WTC11 (cell line): ENCODE measurements around the gene TGM2. TPM values are rescaled to one million over a fixed set of nuclear protein-coding genes. Genes with fewer than 3 reads are reported as not detected.

ENCODE experiments used
- ATAC-seq: fragments of 200-7000 bp; cut with Tn5 transposase; 2 replicates; pipeline ENCODE4 v1.10.0; 2021; ENCODE audit warnings: mild to moderate bottlenecking, moderate library complexity
- CTCF ChIA-PET: fragments of 300-600 bp; sonication (Branson Sonifier 250); formaldehyde crosslinking; loops from one replicate; lab custom pipeline; 2021; ENCODE audit warnings: antibody characterized with exemption; lab: Charles Lee
- POLR2A ChIA-PET: fragments of 350-600 bp; sonication (Branson Sonifier 250); formaldehyde crosslinking; loops from one replicate; lab custom pipeline; 2021; ENCODE audit warnings: antibody characterized with exemption; lab: Charles Lee
- DNase-seq: peaks from one replicate; pipeline ENCODE4 v3.0.0; 2021; ENCODE audit warnings: low spot score
- H3K27ac Mint-ChIP-seq: 2 replicates; pipeline ENCODE4 v1.8.0; 2021; ENCODE audit warnings: mixed read lengths
- H3K27me3 Mint-ChIP-seq: 2 replicates; pipeline ENCODE4 v1.8.0; 2021; ENCODE audit warnings: low read depth, mild to moderate bottlenecking, moderate library complexity, mixed read lengths
- H3K36me3 Mint-ChIP-seq: 2 replicates; pipeline ENCODE4 v1.8.0; 2021; ENCODE audit warnings: mixed read lengths
- H3K4me1 Mint-ChIP-seq: 2 replicates; pipeline ENCODE4 v1.8.0; 2022; ENCODE audit warnings: mixed read lengths
- H3K4me3 Mint-ChIP-seq: 2 replicates; pipeline ENCODE4 v1.8.0; 2021; ENCODE audit warnings: mild to moderate bottlenecking, moderate library complexity, mixed read lengths
- H3K9me3 Mint-ChIP-seq: 2 replicates; pipeline ENCODE4 v1.8.0; 2021; ENCODE audit warnings: mixed read lengths
- ATF1 ChIP-seq: sonication (generic); formaldehyde crosslinking; IDR thresholded peaks from 2 replicates; pipeline ENCODE4 v1.8.1; 2023; ENCODE audit warnings: mild to moderate bottlenecking, moderate library complexity, missing genetic modification reagents
- ATF2 ChIP-seq: sonication (generic); formaldehyde crosslinking; IDR thresholded peaks from 2 replicates; pipeline ENCODE4 v1.8.1; 2022; ENCODE audit warnings: low read depth, missing genetic modification reagents, borderline replicate concordance
- CREB1 ChIP-seq: sonication (generic); formaldehyde crosslinking; IDR thresholded peaks from 2 replicates; pipeline ENCODE4 v1.8.0; 2023; ENCODE audit warnings: mild to moderate bottlenecking, missing genetic modification reagents
- ELF4 ChIP-seq: sonication (generic); formaldehyde crosslinking; IDR thresholded peaks from 2 replicates; pipeline ENCODE4 v1.8.1; 2022; ENCODE audit warnings: low read depth, mild to moderate bottlenecking, moderate library complexity, missing genetic modification reagents
- EMX1 ChIP-seq: fragments of 250-450 bp; sonication (Bioruptor Pico); IDR thresholded peaks from 2 replicates; pipeline ENCODE4 v1.8.0; 2021; ENCODE audit warnings: mild to moderate bottlenecking
- ETV6 ChIP-seq: sonication (generic); formaldehyde crosslinking; IDR thresholded peaks from 2 replicates; pipeline ENCODE4 v1.8.1; 2022; ENCODE audit warnings: mild to moderate bottlenecking, missing genetic modification reagents
- GTF2I ChIP-seq: fragments of 250-450 bp; sonication (Bioruptor Pico); conservative IDR thresholded peaks from 2 replicates; pipeline ENCODE4 v1.4.0; 2021; ENCODE audit warnings: mild to moderate bottlenecking
- IRF2 ChIP-seq: sonication (generic); formaldehyde crosslinking; IDR thresholded peaks from 2 replicates; pipeline ENCODE4 v1.8.0; 2022; ENCODE audit warnings: low read depth, missing genetic modification reagents, borderline replicate concordance
- JUN ChIP-seq: sonication (generic); formaldehyde crosslinking; IDR thresholded peaks from 2 replicates; pipeline ENCODE4 v1.8.0; 2023; ENCODE audit warnings: mild to moderate bottlenecking, missing genetic modification reagents
- NFATC4 ChIP-seq: fragments of 250-450 bp; sonication (Bioruptor Pico); IDR thresholded peaks from 2 replicates; pipeline ENCODE4 v1.9.0; 2021; ENCODE audit warnings: mild to moderate bottlenecking
- NR2C2 ChIP-seq: sonication (generic); formaldehyde crosslinking; IDR thresholded peaks from 2 replicates; pipeline ENCODE4 v1.8.0; 2022; ENCODE audit warnings: mild to moderate bottlenecking, missing genetic modification reagents
- OVOL2 ChIP-seq: fragments of 250-450 bp; sonication (Bioruptor Pico); IDR thresholded peaks from 2 replicates; pipeline ENCODE4 v1.9.0; 2021; ENCODE audit warnings: mild to moderate bottlenecking, borderline replicate concordance
- PRDM15 ChIP-seq: sonication (generic); formaldehyde crosslinking; IDR thresholded peaks from 2 replicates; pipeline ENCODE4 v1.8.0; 2022; ENCODE audit warnings: missing genetic modification reagents
- PRRX2 ChIP-seq: fragments of 250-450 bp; sonication (Bioruptor Pico); IDR thresholded peaks from 2 replicates; pipeline ENCODE4 v1.8.0; 2021; ENCODE audit warnings: mild to moderate bottlenecking
- RELA ChIP-seq: sonication (generic); formaldehyde crosslinking; IDR thresholded peaks from 2 replicates; pipeline ENCODE4 v1.8.1; 2022; ENCODE audit warnings: missing genetic modification reagents, mild to moderate bottlenecking, borderline replicate concordance
- SP1 ChIP-seq: sonication (generic); formaldehyde crosslinking; conservative IDR thresholded peaks from 2 replicates; pipeline ENCODE4 v1.8.1; 2022; ENCODE audit warnings: missing genetic modification reagents
- ZNF396 ChIP-seq: fragments of 250-450 bp; sonication (Bioruptor Pico); IDR thresholded peaks from 2 replicates; pipeline ENCODE4 v1.8.0; 2021; ENCODE audit warnings: mild to moderate bottlenecking, moderate library complexity, borderline replicate concordance
- ZNF416 ChIP-seq: fragments of 250-450 bp; sonication (Bioruptor Pico); IDR thresholded peaks from 2 replicates; pipeline ENCODE4 v1.9.0; 2021; ENCODE audit warnings: mild to moderate bottlenecking, inconsistent platforms
- ZNF425 ChIP-seq: fragments of 250-450 bp; sonication (Bioruptor Pico); conservative IDR thresholded peaks from 2 replicates; pipeline ENCODE4 v1.9.0; 2021; ENCODE audit warnings: mild to moderate bottlenecking
- ZNF671 ChIP-seq: fragments of 250-450 bp; sonication (Bioruptor Pico); IDR thresholded peaks from 2 replicates; pipeline ENCODE4 v1.8.0; 2021; ENCODE audit warnings: mild to moderate bottlenecking
- total RNA-seq: library from RNA; stranded (reverse); gene quantifications from 3 replicates; pipeline ENCODE4 v1.2.3, GENCODE V29; 2021
- TF ChIP-seq, protein P1 (sequence below): sonication (generic); formaldehyde crosslinking; conservative IDR thresholded peaks from 2 replicates; pipeline ENCODE4 v1.8.1; 2023; ENCODE audit warnings: mild to moderate bottlenecking, low read depth, missing genetic modification reagents, moderate library complexity

Gene TGM2
- total RNA-seq, 1 experiment from 2014 or later = 1.5 TPM

DNA sequence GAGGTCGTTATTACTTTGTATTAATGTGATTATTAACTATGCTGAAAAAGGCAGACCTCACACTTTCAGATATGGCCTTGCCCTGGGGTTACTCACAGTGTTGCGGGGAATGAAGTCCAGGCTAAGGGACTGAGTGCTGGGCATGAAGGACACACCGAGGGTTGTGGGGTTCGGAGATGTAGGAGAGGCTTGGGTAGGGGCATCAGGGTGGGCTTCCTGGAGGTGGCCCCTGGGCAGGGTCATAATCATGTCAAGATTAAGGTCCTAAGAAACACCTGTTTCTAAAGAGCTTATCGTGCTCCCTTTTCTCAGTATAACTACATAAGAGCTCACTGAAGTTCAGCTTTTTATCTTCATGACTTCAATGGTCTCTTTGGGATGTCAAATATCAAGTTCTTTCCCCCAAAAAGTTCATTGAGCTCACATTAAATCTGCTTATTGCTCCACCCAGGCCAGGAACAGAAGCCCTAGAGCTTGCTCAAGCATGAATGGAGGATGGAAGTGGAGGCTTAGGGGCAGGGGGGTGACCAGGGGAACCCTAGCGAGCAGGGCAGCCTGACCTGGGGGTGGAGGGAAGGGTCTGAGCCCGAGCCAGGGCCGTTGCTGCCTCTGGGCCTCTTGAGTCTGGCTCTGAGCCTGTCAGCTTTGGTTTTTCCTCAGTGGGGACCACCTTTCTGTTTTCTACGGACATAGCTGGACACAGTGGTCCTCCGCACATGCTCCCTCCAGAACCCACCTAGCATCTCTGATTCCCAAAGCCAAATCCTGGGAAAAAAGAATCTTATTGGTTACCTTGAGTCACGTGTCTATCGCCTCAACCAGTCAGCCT lies 37.3 kb upstream of the TGM2 start:
- ATAC-seq = no peak
- H3K4me3 Mint-ChIP-seq = no peak overlapping the region
- no peak overlapping the region for H3K27ac Mint-ChIP-seq
- TF ChIP-seq NFATC4 (no peak), RELA (no peak), JUN (CRISPR knock-in tag) (no peak), GTF2I (CRISPR knock-in tag) (no peak), OVOL2 (CRISPR knock-in tag) (no peak), ZNF396 (no peak)
- peaks cover 8% of the 10 kb centered on the region for H3K4me1 Mint-ChIP-seq
- ChIA-PET CTCF (interaction anchor here (1.2 to 1.5 kb wide), 2 partner anchors 15 to 19 kb away, joined by 4 to 7 read pairs; no protein-coding TSS in a partner anchor), POLR2A (no interaction called here)
- H3K36me3 Mint-ChIP-seq = no peaks in the 10 kb centered on the region
- DNase-seq = no peak
- H3K27me3 Mint-ChIP-seq = no peaks in the 10 kb centered on the region; the same call in 1 of the 2 replicates
- H3K9me3 Mint-ChIP-seq = 0 out of 2 replicates have a peak, but pooled peaks cover 3% of the 10 kb centered on the region

- H3K36me3 Mint-ChIP-seq = no peaks in the 10 kb centered on the region
- no peak overlapping the region for H3K27ac Mint-ChIP-seq
- no peaks in the 10 kb centered on the region; the same call in 1 of the 2 replicates for H3K27me3 Mint-ChIP-seq
- peaks cover 12% of the 10 kb centered on the region for H3K4me1 Mint-ChIP-seq
- ATAC-seq = no peak
- ChIA-PET POLR2A (no interaction called here), CTCF (interaction anchor here (1.2 kb wide), 1 partner anchor 14 kb away, joined by 4 read pairs; no protein-coding TSS in a partner anchor)
- TF ChIP-seq ATF1 (CRISPR knock-in tag) = no peak
- no peak for TF ChIP-seq ZNF671 (CRISPR knock-in tag)
- TF ChIP-seq SP1 (CRISPR knock-in tag) = no peak
- TF ChIP-seq CREB1 (CRISPR knock-in tag) = no peak
- TF ChIP-seq ATF2 (CRISPR knock-in tag) = no peak
- TF ChIP-seq, all 79 proteins: peak for 0
- Mint-ChIP-seq H3K9me3 (0 out of 2 replicates have a peak, but pooled peaks cover 3% of the 10 kb centered on the region), H3K4me3 (no peak overlapping the region)
- no peak for DNase-seq
These were observed 36.3 kb upstream of the TGM2 start for GRCh38 chr20:38201356-38201755.

DNA sequence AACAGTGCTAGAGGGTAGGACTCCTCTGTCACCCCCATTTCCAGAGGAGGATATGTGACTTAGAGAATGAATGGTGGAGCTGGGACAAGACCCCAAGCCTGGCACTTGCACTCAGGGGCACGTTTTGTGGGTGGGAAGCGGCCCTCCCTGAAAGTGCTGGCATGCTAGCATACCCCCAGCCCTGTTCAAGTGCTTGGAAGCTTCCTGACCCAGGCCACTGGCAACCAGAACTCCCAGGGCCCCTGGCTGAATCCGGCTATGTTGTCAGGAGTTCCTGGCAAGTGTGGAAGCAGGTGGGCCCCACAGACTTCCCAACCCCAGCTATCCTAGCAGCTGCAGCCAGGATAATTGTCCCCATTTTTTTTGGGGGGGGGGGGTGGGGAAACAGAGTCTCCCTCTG lies 35.6 kb upstream of the TGM2 start:
- Mint-ChIP-seq H3K4me1 (peaks cover 12% of the 10 kb centered on the region), H3K4me3 (no peak overlapping the region)
- CTCF ChIA-PET = interaction anchor here (1.2 kb wide), 1 partner anchor 13 kb away, joined by 4 read pairs; no protein-coding TSS in a partner anchor
- TF ChIP-seq ETV6 (no peak), PRRX2 (no peak), NR2C2 (CRISPR knock-in tag) (no peak), ELF4 (CRISPR knock-in tag) (no peak), ZNF425 (CRISPR knock-in tag) (no peak), PRDM15 (no peak), ATF1 (CRISPR knock-in tag) (no peak), JUN (CRISPR knock-in tag) (no peak), EMX1 (CRISPR knock-in tag) (no peak), IRF2 (no peak), ZNF416 (CRISPR knock-in tag) (no peak)
- TF ChIP-seq, protein P1, sequence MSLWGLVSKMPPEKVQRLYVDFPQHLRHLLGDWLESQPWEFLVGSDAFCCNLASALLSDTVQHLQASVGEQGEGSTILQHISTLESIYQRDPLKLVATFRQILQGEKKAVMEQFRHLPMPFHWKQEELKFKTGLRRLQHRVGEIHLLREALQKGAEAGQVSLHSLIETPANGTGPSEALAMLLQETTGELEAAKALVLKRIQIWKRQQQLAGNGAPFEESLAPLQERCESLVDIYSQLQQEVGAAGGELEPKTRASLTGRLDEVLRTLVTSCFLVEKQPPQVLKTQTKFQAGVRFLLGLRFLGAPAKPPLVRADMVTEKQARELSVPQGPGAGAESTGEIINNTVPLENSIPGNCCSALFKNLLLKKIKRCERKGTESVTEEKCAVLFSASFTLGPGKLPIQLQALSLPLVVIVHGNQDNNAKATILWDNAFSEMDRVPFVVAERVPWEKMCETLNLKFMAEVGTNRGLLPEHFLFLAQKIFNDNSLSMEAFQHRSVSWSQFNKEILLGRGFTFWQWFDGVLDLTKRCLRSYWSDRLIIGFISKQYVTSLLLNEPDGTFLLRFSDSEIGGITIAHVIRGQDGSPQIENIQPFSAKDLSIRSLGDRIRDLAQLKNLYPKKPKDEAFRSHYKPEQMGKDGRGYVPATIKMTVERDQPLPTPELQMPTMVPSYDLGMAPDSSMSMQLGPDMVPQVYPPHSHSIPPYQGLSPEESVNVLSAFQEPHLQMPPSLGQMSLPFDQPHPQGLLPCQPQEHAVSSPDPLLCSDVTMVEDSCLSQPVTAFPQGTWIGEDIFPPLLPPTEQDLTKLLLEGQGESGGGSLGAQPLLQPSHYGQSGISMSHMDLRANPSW (CRISPR knock-in tag) = no peak

More for the DNA sequence above, 35.6 kb upstream of the TGM2 start:
- POLR2A ChIA-PET = no interaction called here
- Mint-ChIP-seq H3K36me3 (no peaks in the 10 kb centered on the region), H3K27me3 (no peaks in the 10 kb centered on the region; the same call in 1 of the 2 replicates), H3K9me3 (0 out of 2 replicates have a peak, but pooled peaks cover 2% of the 10 kb centered on the region), H3K27ac (no peak overlapping the region)
- ATAC-seq = no peak
- no peak for DNase-seq
